GM12865 (cell line): ENCODE results near the gene HECW1.

Experiments
- DNase-seq: peaks from one replicate; pipeline ENCODE4 v3.0.0; 2010; ENCODE audit warnings: low read depth
- H3K4me3 ChIP-seq: 2 replicates; pipeline ENCODE4 v1.5.1; 2011; ENCODE audit warnings: mild to moderate bottlenecking, low read depth, low read length, control low read depth
- CTCF ChIP-seq: IDR thresholded peaks from 2 replicates; pipeline ENCODE4 v1.5.1; 2011; ENCODE audit warnings: low read length, control low read depth, low read depth, inconsistent platforms; ENCODE audit not compliant: insufficient read depth; ENCODE audit errors: missing control alignments

HECW1 gene

GRCh38 chr7:43430411-43430810, 318.0 kb downstream of the HECW1 start:
- DNase-seq: no peak
- no peak overlapping the region for H3K4me3 ChIP-seq
- no peak for TF ChIP-seq CTCF

- TF ChIP-seq CTCF: no peak
- no peak overlapping the region for H3K4me3 ChIP-seq
- DNase-seq: no peak
Observed at GRCh38 chr7:43431020-43431595, 318.7 kb downstream of the HECW1 start.

GRCh38 chr7:43433639-43434038, 321.2 kb downstream of the HECW1 start:
- no peak overlapping the region for H3K4me3 ChIP-seq
- no peak for TF ChIP-seq CTCF
- DNase-seq: no peak

GRCh38 chr7:43437001-43437400, 324.6 kb downstream of the HECW1 start:
- H3K4me3 ChIP-seq: no peak overlapping the region
- TF ChIP-seq CTCF: no peak
- no peak for DNase-seq

- DNase-seq: no peak
- no peak for TF ChIP-seq CTCF
Observed at GRCh38 chr7:43438897-43439479, 326.5 kb downstream of the HECW1 start.

GRCh38 chr7:43439631-43440401, 327.4 kb downstream of the HECW1 start:
- peak; percentile 80 for DNase-seq
- TF ChIP-seq CTCF: peak; percentile 92
- no peak overlapping the region for H3K4me3 ChIP-seq

More at GRCh38 chr7:43438897-43439479, 326.5 kb downstream of the HECW1 start:
- no peak overlapping the region for H3K4me3 ChIP-seq
